Cortex of kidney (tissue), 1 donor: Measurements from ENCODE around the gene RMDN2.
"Not testable (repeated sequence)": the region's sequence is repeated elsewhere in the genome, so short reads cannot be mapped to it uniquely, and the experiment has no call there.

Experiments used
- DNase-seq: peaks from one replicate; lab custom pipeline; 2025; lab: John Stamatoyannopoulos, UW

Gene RMDN2

GRCh38 chr2:37898448-37898847, 26.6 kb upstream of the RMDN2 start:
- no peak for DNase-seq

- DNase-seq, result no peak
Observed at GRCh38 chr2:37902991-37903390, 22.1 kb upstream of the RMDN2 start.

- no peak for DNase-seq
Observed at GRCh38 chr2:37904425-37904824, 20.7 kb upstream of the RMDN2 start.

- no peak for DNase-seq
Observed at GRCh38 chr2:37904993-37905392, 20.1 kb upstream of the RMDN2 start.

GRCh38 chr2:37906131-37906530, 19.0 kb upstream of the RMDN2 start:
- no peak for DNase-seq

DNA sequence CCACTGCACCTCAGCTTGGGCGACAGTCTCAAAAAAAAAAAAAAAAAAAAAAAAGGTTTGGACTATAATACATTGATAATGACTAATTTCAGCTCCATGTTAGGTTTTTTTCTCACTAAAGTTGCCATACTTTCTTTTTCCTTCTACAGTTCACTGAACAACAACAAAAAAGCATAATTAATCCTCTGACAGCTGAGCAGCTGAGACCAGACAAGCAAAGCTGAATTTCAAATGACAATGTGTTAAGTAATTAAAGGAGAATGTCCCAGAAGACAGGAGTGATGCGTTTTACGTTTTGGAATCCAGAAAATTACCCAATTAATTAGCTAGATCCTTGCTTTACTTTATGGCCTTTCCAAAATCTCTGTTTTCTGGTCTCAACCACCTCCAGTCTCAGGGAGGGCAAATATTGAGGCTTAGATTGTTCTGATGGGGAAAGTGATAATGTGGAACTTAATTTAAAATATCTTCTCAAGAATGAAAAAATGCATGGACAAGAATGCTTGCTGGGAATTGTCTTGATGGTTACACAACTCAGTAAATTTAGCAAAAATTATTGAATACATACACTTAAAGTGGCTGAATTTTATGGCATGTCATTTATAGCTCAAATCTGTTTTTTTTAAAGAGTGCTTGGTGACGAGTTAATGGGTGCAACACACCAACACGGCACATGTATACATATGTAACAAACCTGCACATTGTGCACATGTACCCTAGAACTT, 17.4 kb upstream of the RMDN2 start:
- DNase-seq, result no peak

GRCh38 chr2:37911296-37911873, 13.7 kb upstream of the RMDN2 start:
- no peak for DNase-seq

GRCh38 chr2:37912056-37912455, 13.0 kb upstream of the RMDN2 start:
- no peak for DNase-seq

DNA sequence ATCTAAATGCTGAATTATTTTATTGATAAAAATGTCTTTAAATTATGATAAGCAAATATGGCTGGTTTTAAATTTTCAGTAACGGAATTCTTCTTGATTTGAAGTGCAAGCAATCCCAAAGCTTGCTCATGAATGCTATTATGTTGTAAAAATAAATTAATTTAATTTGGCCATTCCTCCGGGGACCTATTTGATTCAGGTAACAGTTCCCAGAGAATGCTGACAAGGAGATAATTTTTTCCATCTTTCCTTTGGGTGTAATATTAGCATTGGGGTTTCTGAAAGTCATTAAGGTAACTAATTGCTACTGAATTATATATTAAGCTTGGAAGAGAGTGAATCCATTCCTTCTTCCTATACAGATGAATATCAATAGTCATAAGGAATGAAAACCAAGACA, 12.5 kb upstream of the RMDN2 start:
- DNase-seq, result no peak

- DNase-seq, result no peak
Observed at GRCh38 chr2:37914340-37914739, 10.7 kb upstream of the RMDN2 start.

DNA sequence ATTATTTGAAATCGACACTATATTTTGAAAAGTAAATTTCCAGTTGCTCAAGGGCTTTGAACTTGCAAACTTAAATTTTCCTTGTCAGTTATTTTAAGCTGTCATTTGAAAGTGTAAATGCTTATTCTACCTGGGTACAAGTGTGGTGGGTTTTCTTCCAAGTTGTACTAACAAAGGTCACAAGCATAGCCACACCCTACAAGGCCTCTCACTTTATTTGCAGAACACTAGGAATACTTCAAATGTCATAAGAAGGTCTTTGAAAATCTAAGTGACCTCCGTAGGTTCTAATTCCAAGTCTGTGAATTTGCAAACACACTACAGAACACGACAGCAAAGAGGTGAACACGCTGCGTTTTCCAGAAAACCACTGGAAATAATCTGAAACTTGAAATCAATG, 9.3 kb upstream of the RMDN2 start:
- no peak for DNase-seq

- no peak for DNase-seq
Observed at GRCh38 chr2:37916512-37917082, 8.5 kb upstream of the RMDN2 start.

DNA sequence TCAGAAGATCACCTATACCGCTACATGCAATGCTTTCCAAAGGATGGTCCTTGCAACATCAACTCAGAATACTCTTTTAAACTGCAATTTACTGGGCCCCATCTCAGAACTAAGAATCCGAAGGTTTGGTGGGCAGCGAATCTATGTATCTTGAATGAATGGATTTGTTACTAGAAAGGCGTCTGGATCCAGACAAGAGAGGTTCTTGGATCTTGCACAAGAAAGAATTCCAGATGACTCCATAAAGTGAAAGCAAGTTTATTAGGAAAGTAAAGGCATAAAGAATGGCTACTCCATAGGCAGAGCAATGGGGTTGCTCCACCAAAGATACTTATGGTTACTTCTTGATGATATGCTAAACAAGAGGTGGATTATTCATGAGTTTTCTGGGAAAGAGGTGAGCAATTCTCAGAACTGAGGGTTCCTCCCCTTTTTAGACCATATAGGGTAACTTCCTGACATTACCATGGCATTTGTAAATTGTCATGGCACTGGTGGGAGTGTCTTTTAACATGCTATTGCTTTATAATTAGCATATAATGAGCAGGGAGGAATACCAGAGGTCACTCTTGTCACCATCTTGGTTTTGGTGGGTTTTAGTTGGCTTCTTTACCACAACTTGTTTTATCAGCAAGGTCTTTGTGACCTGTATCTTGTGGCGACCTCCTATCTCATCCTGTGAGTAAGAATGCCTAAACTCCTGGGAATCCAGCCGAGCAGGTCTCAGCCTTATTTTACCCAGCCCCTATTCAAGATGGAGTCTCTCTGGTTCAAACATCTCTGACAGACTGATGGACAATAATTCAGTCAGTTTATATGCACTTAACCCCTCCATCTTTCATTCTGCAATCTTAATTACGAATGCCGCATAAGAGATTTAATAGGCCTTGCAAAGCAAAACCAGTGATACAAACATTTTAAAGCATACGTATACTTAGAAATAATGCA, 7.5 kb upstream of the RMDN2 start:
- DNase-seq, result no peak

GRCh38 chr2:37918742-37919186, 6.3 kb upstream of the RMDN2 start:
- no peak for DNase-seq

DNA sequence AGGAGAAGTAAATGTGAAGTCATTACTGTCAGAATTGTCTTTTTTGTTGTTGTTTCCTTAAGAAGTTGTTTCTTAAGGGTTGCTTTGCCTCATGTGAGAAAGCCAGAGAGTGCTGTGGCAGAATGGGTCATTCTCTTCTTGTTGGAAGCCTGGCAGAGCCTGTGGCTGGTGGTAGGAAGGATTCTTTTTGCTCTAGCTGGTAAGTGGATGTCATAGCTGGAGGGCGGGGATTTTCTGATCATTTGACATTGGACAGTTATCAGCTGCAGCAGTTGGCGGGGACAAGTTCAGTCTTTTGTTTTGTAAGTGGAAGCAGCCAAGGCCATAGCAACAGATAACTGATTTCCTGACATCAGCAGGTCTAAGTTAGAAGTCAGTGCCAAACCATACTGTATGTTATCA, 5.5 kb upstream of the RMDN2 start:
- no peak for DNase-seq

DNA sequence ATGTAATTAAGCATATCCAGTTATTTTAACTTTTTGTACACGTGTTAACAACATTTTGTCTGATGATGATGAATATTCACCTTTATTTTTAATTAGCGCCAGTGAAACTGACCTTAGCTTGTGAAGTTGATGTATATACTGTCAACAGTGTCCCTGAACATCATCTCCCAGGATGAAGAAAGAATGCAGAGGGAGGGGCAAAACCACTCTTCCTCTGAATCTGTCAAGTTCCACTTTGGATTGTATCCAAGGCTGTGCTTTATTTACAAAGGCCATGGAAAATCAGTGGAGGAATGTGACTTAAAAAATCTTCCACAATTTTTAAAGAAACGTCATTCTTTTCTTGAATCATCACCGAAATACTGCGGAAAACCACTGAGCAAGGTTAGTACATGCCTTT, 4.5 kb upstream of the RMDN2 start:
- no peak for DNase-seq

GRCh38 chr2:37921781-37922180, 3.3 kb upstream of the RMDN2 start:
- no peak for DNase-seq

DNA sequence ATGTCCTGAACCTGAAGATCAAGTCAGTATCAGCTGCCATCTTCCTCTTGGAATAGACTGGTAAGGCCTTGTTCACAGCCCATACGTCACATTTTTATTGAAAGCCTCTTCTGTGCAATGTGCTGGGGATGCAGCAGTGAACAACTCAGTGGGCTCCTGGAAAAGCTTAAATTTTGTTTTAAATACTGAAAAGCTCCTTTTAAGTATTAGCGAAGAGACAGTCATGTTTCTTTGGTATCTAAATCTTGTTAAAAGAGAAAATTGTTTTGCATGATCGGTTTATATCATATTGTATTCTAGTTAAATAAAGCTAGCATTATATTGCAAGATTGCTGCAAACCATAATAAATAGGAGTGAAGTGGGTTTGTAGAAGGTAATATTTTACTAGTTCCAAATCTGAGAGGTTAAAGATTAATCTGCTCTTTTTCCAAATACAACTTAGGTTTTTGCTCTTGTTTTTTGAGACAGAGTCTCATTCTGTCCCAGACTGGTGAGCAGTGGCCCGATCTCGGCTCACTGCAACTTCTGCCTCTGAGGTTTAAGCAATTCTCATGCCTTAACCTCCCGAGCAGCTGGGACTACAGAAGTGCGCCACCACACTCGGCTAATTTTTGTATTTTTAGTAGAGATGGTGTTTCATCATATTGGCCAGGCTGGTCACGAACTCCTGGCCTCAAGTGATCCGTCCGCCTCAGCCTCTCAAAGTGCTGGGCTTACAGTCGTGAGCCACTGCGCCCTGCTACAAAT, 1.6 kb upstream of the RMDN2 start:
- no peak for DNase-seq

DNA sequence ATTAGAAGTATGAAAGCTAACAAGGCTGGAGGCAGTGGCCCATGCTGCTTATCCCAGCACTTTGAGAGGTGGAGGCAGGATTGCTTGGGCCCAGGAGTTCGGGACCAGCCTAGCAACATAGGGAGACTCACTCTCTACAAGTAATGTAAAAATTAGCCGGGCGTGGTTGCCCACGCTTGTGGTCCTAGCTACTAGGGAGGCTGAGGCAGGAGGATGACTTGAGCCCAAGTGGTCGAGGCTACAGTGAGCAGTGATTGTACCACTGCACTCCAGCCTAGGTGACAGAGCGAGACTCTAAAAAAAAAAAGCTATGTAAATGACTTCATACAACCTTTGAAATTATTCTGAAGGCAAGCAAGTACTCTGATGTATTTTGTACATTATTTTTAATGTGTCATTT, 1.5 kb downstream of the RMDN2 start:
- DNase-seq, result no peak

GRCh38 chr2:37928377-37928776, 3.3 kb downstream of the RMDN2 start:
- no peak for DNase-seq

DNA sequence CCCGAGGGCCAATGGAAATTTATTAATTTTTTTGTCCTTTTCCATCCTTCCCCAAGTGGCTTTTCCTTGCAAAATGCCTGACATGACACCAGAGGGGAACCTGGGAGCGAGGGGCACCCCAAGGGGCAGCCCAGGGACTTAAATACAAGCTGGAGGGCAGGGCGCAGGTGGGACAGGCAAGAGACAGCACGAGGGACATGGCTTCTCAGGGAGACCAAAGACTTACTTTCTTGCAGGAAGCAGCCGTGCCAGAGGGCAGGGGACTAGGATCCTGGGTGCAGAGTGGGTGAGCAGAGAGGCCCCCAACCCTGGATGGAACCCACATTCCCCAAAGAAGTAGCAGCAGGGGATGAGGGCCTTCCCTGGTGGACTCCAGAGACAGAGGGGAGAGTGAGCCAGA, 5.3 kb downstream of the RMDN2 start:
- not testable (repeated sequence) for DNase-seq

DNA sequence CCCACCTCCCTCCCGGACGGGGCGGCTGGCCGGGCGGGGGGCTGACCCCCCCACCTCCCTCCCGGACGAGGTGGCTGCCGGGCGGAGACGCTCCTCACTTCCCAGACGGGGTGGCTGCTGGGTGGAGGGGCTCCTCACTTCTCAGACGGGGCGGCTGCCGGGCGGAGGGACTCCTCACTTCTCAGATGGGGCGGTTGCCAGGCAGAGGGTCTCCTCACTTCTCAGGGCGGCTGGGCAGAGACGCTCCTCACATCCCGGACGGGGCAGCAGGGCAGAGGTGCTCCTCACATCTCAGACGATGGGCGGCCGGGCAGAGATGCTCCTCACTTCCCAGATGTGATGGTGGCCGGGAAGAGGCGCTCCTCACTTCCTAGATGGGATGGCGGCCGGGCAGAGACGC, 7.8 kb downstream of the RMDN2 start:
- DNase-seq, result not testable (repeated sequence)
